Neural cell (in vitro differentiated cells): ENCODE results near the gene ZAR1. TPM values are rescaled to one million over a fixed set of nuclear protein-coding genes. Genes with fewer than 3 reads are reported as not detected.

ENCODE experiments used
- H2AFZ ChIP-seq: fragments of 200-600, 300-800 bp; sonication (generic), shearing (Covaris generic); 2 replicates; pipeline ENCODE4 v1.6.0; 2014; ENCODE audit warnings: low read depth, mild to moderate bottlenecking, antibody characterized with exemption, low read length, moderate library complexity
- H3F3A ChIP-seq: fragments of 200-600 bp; shearing (Covaris generic); 2 replicates; pipeline ENCODE4 v1.6.1; 2016; ENCODE audit warnings: mild to moderate bottlenecking, moderate library complexity, mixed read lengths, antibody characterized with exemption, low read length; ENCODE audit not compliant: insufficient read depth, poor library complexity, severe bottlenecking
- H3K27ac ChIP-seq: fragments of 200-600, 300-800 bp; sonication (generic), shearing (Covaris generic); 2 replicates; pipeline ENCODE4 v1.5.1; 2014; ENCODE audit warnings: mild to moderate bottlenecking, low read length, moderate library complexity
- H3K27me3 ChIP-seq: fragments of 300-800, 200-600 bp; sonication (generic), shearing (Covaris generic); 2 replicates; pipeline ENCODE4 v1.6.0; 2014; ENCODE audit warnings: mild to moderate bottlenecking, low read depth, low read length, moderate library complexity; ENCODE audit not compliant: insufficient read depth
- H3K36me3 ChIP-seq: fragments of 300-800, 200-600 bp; sonication (generic), shearing (Covaris generic); 2 replicates; pipeline ENCODE4 v1.5.1; 2014; ENCODE audit warnings: mild to moderate bottlenecking, antibody characterized with exemption, low read length, moderate library complexity; ENCODE audit not compliant: insufficient read depth
- H3K4me2 ChIP-seq: fragments of 300-800, 200-600 bp; sonication (generic), shearing (Covaris generic); 2 replicates; pipeline ENCODE4 v1.6.0; 2014; ENCODE audit warnings: mild to moderate bottlenecking, low read length
- H3K4me3 ChIP-seq: fragments of 300-800, 200-600 bp; sonication (generic), shearing (Covaris generic); 2 replicates; pipeline ENCODE4 v1.5.1; 2014; ENCODE audit warnings: mild to moderate bottlenecking, low read length, moderate library complexity
- H3K79me2 ChIP-seq: fragments of 200-600 bp; shearing (Covaris generic); replicated peaks from 2 replicates; pipeline ENCODE4 v1.6.0; 2014; ENCODE audit warnings: mild to moderate bottlenecking, low read length, moderate library complexity; ENCODE audit not compliant: insufficient read depth
- H3K9ac ChIP-seq: fragments of 300-800, 200-600 bp; sonication (generic), shearing (Covaris generic); 2 replicates; pipeline ENCODE4 v1.6.1; 2016; ENCODE audit warnings: mild to moderate bottlenecking, low read length, mixed read lengths
- H3K9me2 ChIP-seq: fragments of 200-600 bp; shearing (Covaris generic); 2 replicates; pipeline ENCODE4 v1.6.1; 2016; ENCODE audit warnings: mild to moderate bottlenecking, low read length, mixed read lengths; ENCODE audit not compliant: insufficient read depth
- H3K9me3 ChIP-seq: fragments of 200-600, 300-800 bp; sonication (generic), shearing (Covaris generic); 2 replicates; pipeline ENCODE4 v1.6.1; 2016; ENCODE audit warnings: mild to moderate bottlenecking, mixed run types, low read length, moderate library complexity, mixed read lengths
- H4K20me1 ChIP-seq: fragments of 200-600 bp; shearing (Covaris generic); 2 replicates; pipeline ENCODE4 v1.6.1; 2016; ENCODE audit warnings: mild to moderate bottlenecking, mixed run types; ENCODE audit not compliant: insufficient read depth
- EP300 ChIP-seq: fragments of 450-650 bp; conservative IDR thresholded peaks from 2 replicates; pipeline ENCODE4 v1.6.1; 2014; ENCODE audit warnings: antibody characterized with exemption, mild to moderate bottlenecking, moderate library complexity; ENCODE audit not compliant: poor library complexity, severe bottlenecking
- EZH2 ChIP-seq: fragments of 200-600, 300-800 bp; shearing (Covaris generic), sonication (generic); IDR thresholded peaks from 2 replicates; pipeline ENCODE4 v1.6.1; 2014; ENCODE audit warnings: antibody characterized with exemption, low read length, borderline replicate concordance, mild to moderate bottlenecking; ENCODE audit not compliant: insufficient read depth, poor library complexity, severe bottlenecking
- MXI1 ChIP-seq: fragments of 450-650 bp; conservative IDR thresholded peaks from 2 replicates; pipeline ENCODE4 v1.6.1; 2014; ENCODE audit warnings: antibody characterized with exemption, mild to moderate bottlenecking; ENCODE audit not compliant: poor library complexity, severe bottlenecking
- POLR2AphosphoS5 ChIP-seq: IDR thresholded peaks from 2 replicates; pipeline ENCODE4 v1.6.1; 2012
- RAD21 ChIP-seq: fragments of 450-650 bp; conservative IDR thresholded peaks from 2 replicates; pipeline ENCODE4 v1.6.1; 2014; ENCODE audit warnings: antibody characterized with exemption, mild to moderate bottlenecking, moderate library complexity
- SMC3 ChIP-seq: fragments of 450-650 bp; conservative IDR thresholded peaks from 2 replicates; pipeline ENCODE4 v1.6.1; 2014; ENCODE audit warnings: antibody characterized with exemption, mild to moderate bottlenecking, moderate library complexity; ENCODE audit not compliant: poor library complexity
- TAF1 ChIP-seq: IDR thresholded peaks from 2 replicates; pipeline ENCODE4 v1.6.1; 2012; ENCODE audit warnings: low read depth
- polyA plus RNA-seq: library from polyadenylated mRNA; depleted of rRNA; stranded (reverse); fragments of >200 nt; gene quantifications from 2 replicates; pipeline ENCODE4 v1.2.3, GENCODE V29; 2014
- TF ChIP-seq, protein P1 (sequence below): fragments of 450-650 bp; IDR thresholded peaks from 2 replicates; pipeline ENCODE4 v1.5.1; 2014; ENCODE audit warnings: antibody characterized with exemption, mild to moderate bottlenecking, moderate library complexity; ENCODE audit not compliant: poor library complexity, severe bottlenecking
- TF ChIP-seq, protein P2 (sequence below): IDR thresholded peaks from 2 replicates; pipeline ENCODE4 v1.6.1; 2012; ENCODE audit warnings: borderline replicate concordance

The ZAR1 gene
- polyA plus RNA-seq, 1 donor from 2014 or later: not detected

DNA sequence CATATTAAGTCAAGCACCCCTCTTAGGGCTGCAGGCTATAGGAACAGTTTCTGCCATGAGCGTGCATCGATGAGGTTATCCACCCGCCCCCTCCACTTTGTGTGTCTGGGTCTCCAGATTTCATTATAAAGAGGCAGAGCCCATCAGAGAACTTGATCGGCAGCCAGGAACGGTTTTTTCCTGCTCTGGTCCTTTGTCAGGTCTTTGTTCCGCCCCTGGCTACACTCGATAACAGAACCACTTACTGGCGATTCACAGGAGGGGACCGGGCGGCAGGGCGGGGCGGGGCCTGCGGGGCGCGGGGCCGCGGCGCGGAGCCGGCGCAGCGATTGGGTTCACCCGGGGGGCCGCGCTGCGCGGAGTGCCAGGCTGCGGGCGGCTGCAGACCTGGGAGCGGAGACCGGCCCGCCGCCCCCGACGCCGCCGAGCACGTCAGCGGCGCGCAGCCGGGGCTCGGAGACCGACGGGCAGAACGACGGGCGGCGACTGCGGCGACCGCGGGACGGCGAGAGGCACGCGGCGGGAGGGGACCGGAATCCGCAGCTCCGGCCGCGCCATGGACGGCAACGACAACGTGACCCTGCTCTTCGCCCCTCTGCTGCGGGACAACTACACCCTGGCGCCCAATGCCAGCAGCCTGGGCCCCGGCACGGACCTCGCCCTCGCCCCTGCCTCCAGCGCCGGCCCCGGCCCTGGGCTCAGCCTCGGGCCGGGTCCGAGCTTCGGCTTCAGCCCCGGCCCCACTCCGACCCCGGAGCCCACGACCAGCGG, 6.9 kb upstream of the ZAR1 start, which contains the start of gene SLC10A4:
SLC10A4 (plus strand) TSS at position 338 of the 771 bp plus-strand sequence; CDS start at position 557, 219 bp downstream.
- TF ChIP-seq POLR2AphosphoS5 (peak; percentile 32), EZH2 (no peak)
- no peaks in the 10 kb centered on the region for H3K36me3 ChIP-seq
- H3K9ac ChIP-seq: peak within 1 kb of the TSS; percentile 51
- H3K27ac ChIP-seq: peak within 1 kb of the TSS; percentile 43
- no peak within 1 kb of the TSS for H3K4me2 ChIP-seq
- H4K20me1 ChIP-seq: no peaks in the 10 kb centered on the region
- no peak within 1 kb of the TSS for H2AFZ ChIP-seq
- H3K9me3 ChIP-seq: no peaks in the 10 kb centered on the region
- no peaks in the 10 kb centered on the region for H3F3A ChIP-seq
- peaks cover 24% of the 10 kb centered on the region for H3K79me2 ChIP-seq
- H3K9me2 ChIP-seq: no peaks in the 10 kb centered on the region
- peak within 1 kb of the TSS; percentile 63 for H3K4me3 ChIP-seq
- peaks cover 3% of the 10 kb centered on the region for H3K27me3 ChIP-seq

GRCh38 chr4:48483777-48484493, 6.1 kb upstream of the ZAR1 start:
- H3K27me3 ChIP-seq: peaks cover 11% of the 10 kb centered on the region

More at GRCh38 chr4:48483777-48484493, 6.1 kb upstream of the ZAR1 start:
- TF ChIP-seq POLR2AphosphoS5: no peak
- TF ChIP-seq, protein P1, sequence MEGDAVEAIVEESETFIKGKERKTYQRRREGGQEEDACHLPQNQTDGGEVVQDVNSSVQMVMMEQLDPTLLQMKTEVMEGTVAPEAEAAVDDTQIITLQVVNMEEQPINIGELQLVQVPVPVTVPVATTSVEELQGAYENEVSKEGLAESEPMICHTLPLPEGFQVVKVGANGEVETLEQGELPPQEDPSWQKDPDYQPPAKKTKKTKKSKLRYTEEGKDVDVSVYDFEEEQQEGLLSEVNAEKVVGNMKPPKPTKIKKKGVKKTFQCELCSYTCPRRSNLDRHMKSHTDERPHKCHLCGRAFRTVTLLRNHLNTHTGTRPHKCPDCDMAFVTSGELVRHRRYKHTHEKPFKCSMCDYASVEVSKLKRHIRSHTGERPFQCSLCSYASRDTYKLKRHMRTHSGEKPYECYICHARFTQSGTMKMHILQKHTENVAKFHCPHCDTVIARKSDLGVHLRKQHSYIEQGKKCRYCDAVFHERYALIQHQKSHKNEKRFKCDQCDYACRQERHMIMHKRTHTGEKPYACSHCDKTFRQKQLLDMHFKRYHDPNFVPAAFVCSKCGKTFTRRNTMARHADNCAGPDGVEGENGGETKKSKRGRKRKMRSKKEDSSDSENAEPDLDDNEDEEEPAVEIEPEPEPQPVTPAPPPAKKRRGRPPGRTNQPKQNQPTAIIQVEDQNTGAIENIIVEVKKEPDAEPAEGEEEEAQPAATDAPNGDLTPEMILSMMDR: no peak
- no peak for TF ChIP-seq TAF1
- no peak for TF ChIP-seq EZH2
- no peak for TF ChIP-seq MXI1
- TF ChIP-seq, protein P2, sequence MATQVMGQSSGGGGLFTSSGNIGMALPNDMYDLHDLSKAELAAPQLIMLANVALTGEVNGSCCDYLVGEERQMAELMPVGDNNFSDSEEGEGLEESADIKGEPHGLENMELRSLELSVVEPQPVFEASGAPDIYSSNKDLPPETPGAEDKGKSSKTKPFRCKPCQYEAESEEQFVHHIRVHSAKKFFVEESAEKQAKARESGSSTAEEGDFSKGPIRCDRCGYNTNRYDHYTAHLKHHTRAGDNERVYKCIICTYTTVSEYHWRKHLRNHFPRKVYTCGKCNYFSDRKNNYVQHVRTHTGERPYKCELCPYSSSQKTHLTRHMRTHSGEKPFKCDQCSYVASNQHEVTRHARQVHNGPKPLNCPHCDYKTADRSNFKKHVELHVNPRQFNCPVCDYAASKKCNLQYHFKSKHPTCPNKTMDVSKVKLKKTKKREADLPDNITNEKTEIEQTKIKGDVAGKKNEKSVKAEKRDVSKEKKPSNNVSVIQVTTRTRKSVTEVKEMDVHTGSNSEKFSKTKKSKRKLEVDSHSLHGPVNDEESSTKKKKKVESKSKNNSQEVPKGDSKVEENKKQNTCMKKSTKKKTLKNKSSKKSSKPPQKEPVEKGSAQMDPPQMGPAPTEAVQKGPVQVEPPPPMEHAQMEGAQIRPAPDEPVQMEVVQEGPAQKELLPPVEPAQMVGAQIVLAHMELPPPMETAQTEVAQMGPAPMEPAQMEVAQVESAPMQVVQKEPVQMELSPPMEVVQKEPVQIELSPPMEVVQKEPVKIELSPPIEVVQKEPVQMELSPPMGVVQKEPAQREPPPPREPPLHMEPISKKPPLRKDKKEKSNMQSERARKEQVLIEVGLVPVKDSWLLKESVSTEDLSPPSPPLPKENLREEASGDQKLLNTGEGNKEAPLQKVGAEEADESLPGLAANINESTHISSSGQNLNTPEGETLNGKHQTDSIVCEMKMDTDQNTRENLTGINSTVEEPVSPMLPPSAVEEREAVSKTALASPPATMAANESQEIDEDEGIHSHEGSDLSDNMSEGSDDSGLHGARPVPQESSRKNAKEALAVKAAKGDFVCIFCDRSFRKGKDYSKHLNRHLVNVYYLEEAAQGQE: no peak
- TF ChIP-seq RAD21: no peak
- TF ChIP-seq EP300: no peak
- TF ChIP-seq SMC3: no peak
- peak overlapping the region; percentile 51 for H3K9ac ChIP-seq
- H3K4me3 ChIP-seq: peak overlapping the region; percentile 63
- H2AFZ ChIP-seq: no peak overlapping the region
- H3F3A ChIP-seq: no peaks in the 10 kb centered on the region
- no peak overlapping the region for H3K4me2 ChIP-seq
- peaks cover 30% of the 10 kb centered on the region for H3K79me2 ChIP-seq
- no peaks in the 10 kb centered on the region for H4K20me1 ChIP-seq
- no peaks in the 10 kb centered on the region for H3K9me3 ChIP-seq
- no peak overlapping the region for H3K27ac ChIP-seq
- H3K36me3 ChIP-seq: no peaks in the 10 kb centered on the region
- H3K9me2 ChIP-seq: no peaks in the 10 kb centered on the region
